MM.1S (cell line): ENCODE measurements around the gene DCST2.

Experiments used
- DNase-seq: peaks from one replicate; pipeline ENCODE4 v3.0.0-alpha.2; 2015
- H2AFZ ChIP-seq: fragments of 300-600 bp; sonication (generic); 2 replicates; pipeline ENCODE4 v1.6.0; 2016; ENCODE audit warnings: antibody characterized with exemption, low read length
- H3F3A ChIP-seq: fragments of 300-600 bp; sonication (generic); 2 replicates; pipeline ENCODE4 v1.6.1; 2016; ENCODE audit warnings: mild to moderate bottlenecking, antibody characterized with exemption, low read length, moderate library complexity, mixed read lengths; ENCODE audit not compliant: insufficient read depth
- H3K27ac ChIP-seq: fragments of 300-600 bp; sonication (generic); 2 replicates; pipeline ENCODE4 v1.5.1; 2016; ENCODE audit warnings: mild to moderate bottlenecking, low read length
- H3K27me3 ChIP-seq: fragments of 300-600 bp; sonication (generic); replicated peaks from 2 replicates; pipeline ENCODE4 v1.6.0; 2016; ENCODE audit warnings: low read length; ENCODE audit not compliant: insufficient read depth
- H3K36me3 ChIP-seq: fragments of 300-600 bp; sonication (generic); replicated peaks from 2 replicates; pipeline ENCODE4 v1.6.1; 2016; ENCODE audit warnings: mild to moderate bottlenecking, low read length, mixed read lengths; ENCODE audit not compliant: insufficient read depth
- H3K4me1 ChIP-seq: fragments of 300-600 bp; sonication (generic); 2 replicates; pipeline ENCODE4 v1.6.1; 2016; ENCODE audit warnings: low read length, mixed read lengths
- H3K4me2 ChIP-seq: fragments of 300-600 bp; sonication (generic); 2 replicates; pipeline ENCODE4 v1.6.0; 2016; ENCODE audit warnings: low read depth, low read length
- H3K4me3 ChIP-seq: fragments of 300-600 bp; sonication (generic); 2 replicates; pipeline ENCODE4 v1.5.1; 2016; ENCODE audit warnings: low read length, mixed read lengths
- H3K79me2 ChIP-seq: fragments of 300-600 bp; sonication (generic); 2 replicates; pipeline ENCODE4 v1.6.1; 2016; ENCODE audit warnings: mixed run types, low read length, mixed read lengths
- H3K9ac ChIP-seq: fragments of 300-600 bp; sonication (generic); 2 replicates; pipeline ENCODE4 v1.6.1; 2016; ENCODE audit warnings: low read length, mixed read lengths
- H3K9me2 ChIP-seq: fragments of 300-600 bp; sonication (generic); replicated peaks from 2 replicates; pipeline ENCODE4 v1.6.1; 2016; ENCODE audit warnings: mild to moderate bottlenecking, low read length, mixed read lengths; ENCODE audit not compliant: insufficient read depth
- H3K9me3 ChIP-seq: fragments of 300-600 bp; sonication (generic); replicated peaks from 2 replicates; pipeline ENCODE4 v1.6.1; 2016; ENCODE audit warnings: mild to moderate bottlenecking, low read length, mixed read lengths; ENCODE audit not compliant: insufficient read depth
- H4K20me1 ChIP-seq: fragments of 300-600 bp; sonication (generic); 2 replicates; pipeline ENCODE4 v1.6.1; 2016; ENCODE audit warnings: mild to moderate bottlenecking, low read length, moderate library complexity, mixed read lengths; ENCODE audit not compliant: insufficient read depth
- CTCF ChIP-seq: fragments of 300-600 bp; sonication (generic); IDR thresholded peaks from 2 replicates; pipeline ENCODE4 v1.5.1; 2016; ENCODE audit warnings: antibody characterized with exemption, low read length, mixed read lengths
- EZH2 ChIP-seq: fragments of 300-600 bp; sonication (generic); optimal IDR thresholded peaks from 2 replicates; pipeline ENCODE3; 2017; ENCODE audit warnings: low read depth, mild to moderate bottlenecking, antibody characterized with exemption, low read length, mixed read lengths
- EZH2phosphoT487 ChIP-seq: fragments of 300-600 bp; sonication (generic); IDR thresholded peaks from 2 replicates; pipeline ENCODE4 v1.6.1; 2018; ENCODE audit warnings: antibody characterized with exemption, low read length

The DCST2 gene

GRCh38 chr1:154994269-154994587 lies 39.4 kb downstream of the DCST2 start:
- Histone ChIP-seq H3K27ac (peak overlapping the region; percentile 8; the same call in 1 of the 2 replicates), H2AFZ (no peak overlapping the region), H3K79me2 (peaks cover 11% of the 10 kb centered on the region), H3K36me3 (peaks cover 5% of the 10 kb centered on the region; the same call in 1 of the 2 replicates), H3K9me3 (no peaks in the 10 kb centered on the region), H3K4me3 (no peak overlapping the region), H3K9ac (no peak overlapping the region), H3F3A (peaks cover 40% of the 10 kb centered on the region), H3K9me2 (no peaks in the 10 kb centered on the region), H4K20me1 (no peaks in the 10 kb centered on the region), H3K27me3 (no peaks in the 10 kb centered on the region), H3K4me1 (peaks cover 9% of the 10 kb centered on the region; the same call in 1 of the 2 replicates), H3K4me2 (no peak overlapping the region)
- TF ChIP-seq CTCF = no peak
- no peak for TF ChIP-seq EZH2
- no peak for TF ChIP-seq EZH2phosphoT487
- DNase-seq = no peak

DNA sequence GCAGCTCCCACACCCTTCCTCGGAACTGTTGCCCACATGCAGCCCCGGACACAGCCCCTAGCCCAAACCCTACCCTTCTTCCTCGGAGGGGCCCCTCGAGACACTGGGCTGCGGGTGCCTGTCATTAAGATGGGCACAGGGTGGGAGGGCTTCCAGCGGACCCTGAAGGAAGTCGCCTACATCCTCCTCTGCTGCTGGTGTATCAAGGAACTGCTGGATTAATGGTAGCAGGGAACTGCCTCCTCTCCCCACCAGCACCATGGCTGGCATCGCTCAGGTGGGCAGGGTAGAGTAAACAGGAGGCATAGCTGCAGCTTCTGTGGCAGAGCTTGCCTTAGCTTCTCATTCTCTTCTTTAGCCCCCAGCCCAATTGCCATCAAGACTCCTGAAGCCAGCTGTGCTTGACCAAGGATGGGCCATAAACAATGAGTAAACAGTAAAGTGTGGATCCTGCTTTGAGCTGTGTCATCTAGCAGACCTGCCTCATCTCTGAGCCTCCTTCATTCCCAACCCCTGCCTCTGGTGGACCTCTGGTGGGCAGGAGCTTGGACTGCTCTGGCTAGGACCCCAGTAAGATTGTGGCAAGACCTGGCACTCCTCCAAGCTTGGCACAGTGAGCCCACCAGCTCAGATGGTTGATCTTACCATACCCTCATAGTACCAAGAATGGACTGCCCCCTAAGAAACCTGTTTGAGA lies 39.9 kb downstream of the DCST2 start, which contains the start of gene LENEP:
Gene LENEP (plus strand): TSS at position 15 of the 697 bp plus-strand sequence. CDS start 22 bp downstream, at position 37.
- Histone ChIP-seq H2AFZ (no peak within 1 kb of the TSS), H3K9me2 (no peaks in the 10 kb centered on the region), H3K9me3 (no peaks in the 10 kb centered on the region), H3K4me1 (peaks cover 9% of the 10 kb centered on the region; the same call in 1 of the 2 replicates), H4K20me1 (no peaks in the 10 kb centered on the region), H3K4me3 (no peak within 1 kb of the TSS), H3K4me2 (no peak within 1 kb of the TSS), H3K27ac (peak within 1 kb of the TSS; percentile 8; the same call in 1 of the 2 replicates), H3K36me3 (peaks cover 5% of the 10 kb centered on the region; the same call in 1 of the 2 replicates), H3K27me3 (no peaks in the 10 kb centered on the region), H3K9ac (no peak within 1 kb of the TSS), H3F3A (peaks cover 35% of the 10 kb centered on the region), H3K79me2 (peaks cover 16% of the 10 kb centered on the region)
- no peak for TF ChIP-seq EZH2
- no peak for TF ChIP-seq EZH2phosphoT487
- no peak for TF ChIP-seq CTCF
- no peak for DNase-seq

DNA sequence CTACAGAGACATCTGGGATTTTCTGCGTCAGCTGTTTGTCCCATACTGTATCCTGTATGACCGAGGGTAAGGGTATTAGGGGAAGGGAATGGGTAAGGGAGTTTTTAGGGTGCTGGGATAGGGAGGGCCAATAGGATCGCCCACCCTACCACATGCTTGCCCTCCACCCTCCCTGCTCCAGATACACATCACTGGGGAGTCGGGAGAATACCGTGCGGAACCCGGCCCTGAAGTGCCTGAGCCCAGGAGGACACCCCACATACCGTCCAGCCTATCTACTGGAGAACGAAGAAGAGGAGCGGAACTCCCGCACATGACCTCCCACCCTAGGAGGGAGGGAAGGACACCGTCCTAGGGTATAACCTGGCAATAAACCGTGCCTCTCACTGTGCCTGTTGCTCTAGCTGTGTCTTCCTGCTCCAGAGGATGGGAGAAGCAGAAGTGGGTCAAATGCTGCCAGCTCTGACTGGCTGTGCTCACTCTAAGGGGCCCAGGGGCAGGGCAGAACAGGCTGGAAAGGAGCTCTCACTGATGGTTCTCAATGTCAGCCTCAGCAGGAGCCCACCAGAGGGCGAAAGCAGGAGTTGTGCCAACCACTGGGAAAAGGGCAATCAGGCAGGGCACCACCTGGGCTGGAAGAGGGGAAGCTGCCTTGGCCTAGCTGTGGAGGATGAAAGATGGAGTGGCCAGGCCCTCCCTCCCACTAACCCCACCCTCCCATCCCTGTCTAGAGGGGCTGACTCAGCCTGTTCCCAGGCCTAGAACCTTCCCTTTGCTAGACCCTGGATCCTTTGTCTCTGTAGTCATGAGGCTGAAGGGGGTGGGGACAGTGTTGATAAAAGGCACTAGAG lies 40.6 kb downstream of the DCST2 start:
- TF ChIP-seq CTCF (peak; percentile 22; the same call in 1 of the 2 replicates), EZH2phosphoT487 (no peak), EZH2 (no peak)
- peaks cover 24% of the 10 kb centered on the region for H3K79me2 ChIP-seq
- no peaks in the 10 kb centered on the region for H3K27me3 ChIP-seq
- H3K4me3 ChIP-seq = no peak overlapping the region
- no peak overlapping the region for H3K9ac ChIP-seq
- H3K36me3 ChIP-seq = peaks cover 12% of the 10 kb centered on the region
- H2AFZ ChIP-seq = no peak overlapping the region
- no peak overlapping the region for H3K27ac ChIP-seq
- peaks cover 9% of the 10 kb centered on the region; the same call in 1 of the 2 replicates for H3K4me1 ChIP-seq
- no peaks in the 10 kb centered on the region for H3K9me3 ChIP-seq
- H3K9me2 ChIP-seq = no peaks in the 10 kb centered on the region
- DNase-seq = peak; percentile 19
- H3F3A ChIP-seq = peaks cover 28% of the 10 kb centered on the region
- H3K4me2 ChIP-seq = no peak overlapping the region
- no peaks in the 10 kb centered on the region for H4K20me1 ChIP-seq
